IPS DF 4.7 (cell line): ENCODE data around the gene MPDU1.
"Not testable (repeated sequence)": the region's sequence is repeated elsewhere in the genome, so short reads cannot be mapped to it uniquely, and the experiment has no call there.

Experiments used
- DNase-seq: peaks from one replicate; pipeline ENCODE4 v3.0.0-alpha.2; 2013; ENCODE audit warnings: low spot score; ENCODE audit errors: extremely low read depth

The MPDU1 gene

GRCh38 chr17:7580604-7581575, 2.8 kb upstream of the MPDU1 start:
- no peak for DNase-seq

GRCh38 chr17:7582396-7583252, 1.0 kb upstream of the MPDU1 start:
- DNase-seq: no peak

GRCh38 chr17:7586673-7587419, 3.2 kb downstream of the MPDU1 start:
- DNase-seq: no peak

GRCh38 chr17:7587420-7588151, 3.9 kb downstream of the MPDU1 start:
- DNase-seq: no peak

- DNase-seq: no peak
Measured at GRCh38 chr17:7588553-7589203, 5.0 kb downstream of the MPDU1 start.

GRCh38 chr17:7589204-7589868, 5.7 kb downstream of the MPDU1 start:
- DNase-seq: no peak

GRCh38 chr17:7589891-7590691, 6.4 kb downstream of the MPDU1 start, which contains the start of gene SOX15:
TSS of gene SOX15 (minus strand) at chr17:7590094. CDS start at chr17:7589676, 418 bp downstream.
- no peak for DNase-seq

- DNase-seq: no peak
Measured at GRCh38 chr17:7590743-7591142, 7.1 kb downstream of the MPDU1 start.

- no peak for DNase-seq
Measured at GRCh38 chr17:7591596-7591995, 7.9 kb downstream of the MPDU1 start.

GRCh38 chr17:7592422-7593021, 8.9 kb downstream of the MPDU1 start:
- DNase-seq: no peak

GRCh38 chr17:7593296-7593695, 9.6 kb downstream of the MPDU1 start:
- DNase-seq: no peak

- DNase-seq: not testable (repeated sequence)
Measured at GRCh38 chr17:7597561-7597960, 13.9 kb downstream of the MPDU1 start.

- no peak for DNase-seq
Measured at GRCh38 chr17:7606280-7606679, 22.6 kb downstream of the MPDU1 start.

GRCh38 chr17:7610641-7611040, 27.0 kb downstream of the MPDU1 start:
- no peak for DNase-seq

GRCh38 chr17:7611635-7612293, 28.1 kb downstream of the MPDU1 start:
- no peak for DNase-seq

GRCh38 chr17:7612294-7612640, 28.6 kb downstream of the MPDU1 start:
- no peak for DNase-seq

- no peak for DNase-seq
Measured at GRCh38 chr17:7613769-7614424, 30.2 kb downstream of the MPDU1 start.
